ENCODE measurements around the gene TSPAN9.

TSPAN9 gene

GRCh38 chr12:3049611-3050249, 27.4 kb upstream of the TSPAN9 start:
- DNase-seq, result no peak
- no peaks in the 10 kb centered on the region for H3K36me3 Mint-ChIP-seq (ENCODE audit: low read depth)
- H3K9me3 Mint-ChIP-seq, result no peaks in the 10 kb centered on the region

DNA sequence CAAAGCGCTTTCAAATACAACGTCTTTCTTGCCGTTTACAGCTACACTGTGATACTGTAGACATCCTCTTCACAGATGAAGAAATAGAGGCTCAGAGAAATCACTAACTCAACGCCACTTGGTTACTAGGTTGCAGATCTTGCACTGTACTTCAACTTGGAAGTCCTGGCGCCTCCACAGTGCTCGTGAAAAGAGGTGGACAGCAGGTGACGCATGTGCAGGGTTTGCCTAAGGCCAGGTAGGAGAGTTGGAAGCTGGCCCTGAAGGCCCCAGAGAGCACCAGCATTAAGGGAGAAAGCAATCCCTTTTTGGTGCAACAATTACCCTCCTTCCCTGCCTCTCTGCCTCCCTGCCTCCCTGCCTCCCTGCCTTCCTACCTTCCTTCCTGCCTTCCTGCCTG, 22.8 kb upstream of the TSPAN9 start:
- Mint-ChIP-seq H3K27ac (peak overlapping the region; percentile 46), H3K9me3 (peaks cover under 1% of the 10 kb centered on the region), H3K4me3 (no peak overlapping the region), H3K27me3 (ENCODE audit: low read depth, poor library complexity) (peaks cover 14% of the 10 kb centered on the region), H3K36me3 (ENCODE audit: low read depth) (no peaks in the 10 kb centered on the region), H3K4me1 (peaks cover 28% of the 10 kb centered on the region)
- DNase-seq, result no peak
- TF ChIP-seq, protein P1, sequence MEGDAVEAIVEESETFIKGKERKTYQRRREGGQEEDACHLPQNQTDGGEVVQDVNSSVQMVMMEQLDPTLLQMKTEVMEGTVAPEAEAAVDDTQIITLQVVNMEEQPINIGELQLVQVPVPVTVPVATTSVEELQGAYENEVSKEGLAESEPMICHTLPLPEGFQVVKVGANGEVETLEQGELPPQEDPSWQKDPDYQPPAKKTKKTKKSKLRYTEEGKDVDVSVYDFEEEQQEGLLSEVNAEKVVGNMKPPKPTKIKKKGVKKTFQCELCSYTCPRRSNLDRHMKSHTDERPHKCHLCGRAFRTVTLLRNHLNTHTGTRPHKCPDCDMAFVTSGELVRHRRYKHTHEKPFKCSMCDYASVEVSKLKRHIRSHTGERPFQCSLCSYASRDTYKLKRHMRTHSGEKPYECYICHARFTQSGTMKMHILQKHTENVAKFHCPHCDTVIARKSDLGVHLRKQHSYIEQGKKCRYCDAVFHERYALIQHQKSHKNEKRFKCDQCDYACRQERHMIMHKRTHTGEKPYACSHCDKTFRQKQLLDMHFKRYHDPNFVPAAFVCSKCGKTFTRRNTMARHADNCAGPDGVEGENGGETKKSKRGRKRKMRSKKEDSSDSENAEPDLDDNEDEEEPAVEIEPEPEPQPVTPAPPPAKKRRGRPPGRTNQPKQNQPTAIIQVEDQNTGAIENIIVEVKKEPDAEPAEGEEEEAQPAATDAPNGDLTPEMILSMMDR (IDR thresholded peaks at IDR 0.05), result no peak

More at GRCh38 chr12:3049611-3050249, 27.4 kb upstream of the TSPAN9 start:
- TF ChIP-seq, protein P1 (IDR thresholded peaks at IDR 0.05), result no peak
- peaks cover 14% of the 10 kb centered on the region for H3K27me3 Mint-ChIP-seq (ENCODE audit: low read depth, poor library complexity)
- H3K4me3 Mint-ChIP-seq, result no peak overlapping the region
- peaks cover 30% of the 10 kb centered on the region for H3K4me1 Mint-ChIP-seq
- no peak overlapping the region for H3K27ac Mint-ChIP-seq

GRCh38 chr12:3055026-3055703, 22.0 kb upstream of the TSPAN9 start:
- no peak for DNase-seq
- Mint-ChIP-seq H3K4me1 (peaks cover 20% of the 10 kb centered on the region), H3K27me3 (ENCODE audit: low read depth, poor library complexity) (peaks cover 17% of the 10 kb centered on the region), H3K4me3 (no peak overlapping the region), H3K27ac (no peak overlapping the region), H3K36me3 (ENCODE audit: low read depth) (no peaks in the 10 kb centered on the region), H3K9me3 (peaks cover 7% of the 10 kb centered on the region)
- TF ChIP-seq, protein P1 (IDR thresholded peaks at IDR 0.05), result no peak

DNA sequence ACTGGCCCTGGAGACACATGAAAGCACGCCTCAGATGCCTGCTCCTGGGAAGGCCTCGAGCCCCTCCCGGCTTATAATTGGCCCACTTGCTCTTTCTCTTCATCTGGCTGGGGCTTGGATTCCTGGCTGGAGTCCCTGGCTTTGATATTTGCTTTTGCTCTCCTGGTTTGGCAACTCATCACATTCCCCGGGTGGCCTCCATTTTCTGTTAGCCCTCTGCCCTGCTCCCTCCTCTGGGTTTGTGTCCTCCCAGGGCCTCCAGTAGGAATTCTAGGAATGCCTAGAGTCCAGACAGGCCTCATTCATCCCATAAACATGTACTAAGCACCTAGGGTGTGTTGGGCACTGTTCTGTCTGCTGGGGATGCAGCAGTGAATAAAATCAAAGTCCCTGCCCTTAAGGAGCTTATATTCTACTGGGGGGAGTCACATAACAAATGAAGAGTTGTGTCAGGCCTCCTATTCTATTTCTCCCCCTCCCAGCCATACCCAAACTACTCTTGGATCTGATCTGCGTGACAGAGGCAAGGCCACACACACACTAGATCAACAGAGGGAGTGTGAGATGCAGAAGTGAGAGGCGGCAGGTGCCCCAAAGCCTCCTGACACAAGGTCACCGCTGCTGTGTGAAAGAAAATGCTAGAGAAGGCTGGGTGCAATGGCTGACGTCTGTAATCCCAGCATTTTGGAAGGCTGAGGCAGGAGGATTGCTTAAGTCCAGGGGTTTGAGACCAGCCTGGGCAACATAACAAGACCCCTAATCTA, 21.3 kb upstream of the TSPAN9 start:
- Mint-ChIP-seq H3K9me3 (peaks cover 7% of the 10 kb centered on the region), H3K27ac (peak overlapping the region; percentile 19), H3K36me3 (ENCODE audit: low read depth) (no peaks in the 10 kb centered on the region), H3K4me1 (peaks cover 16% of the 10 kb centered on the region), H3K4me3 (no peak overlapping the region), H3K27me3 (ENCODE audit: low read depth, poor library complexity) (peaks cover 10% of the 10 kb centered on the region)
- no peak for DNase-seq
- TF ChIP-seq, protein P1 (IDR thresholded peaks at IDR 0.05), result no peak

- Mint-ChIP-seq H3K4me1 (peaks cover under 1% of the 10 kb centered on the region), H3K9me3 (peaks cover 21% of the 10 kb centered on the region), H3K27me3 (ENCODE audit: low read depth, poor library complexity) (peaks cover 7% of the 10 kb centered on the region), H3K36me3 (ENCODE audit: low read depth) (no peaks in the 10 kb centered on the region), H3K27ac (no peak overlapping the region), H3K4me3 (no peak overlapping the region)
- no peak for DNase-seq
- TF ChIP-seq, protein P1 (IDR thresholded peaks at IDR 0.05), result no peak
These were observed 16.1 kb upstream of the TSPAN9 start for GRCh38 chr12:3061059-3061458.
